HFFc6 (cell line): ENCODE results near the gene AKR7A2. TPM values are rescaled to one million over a fixed set of nuclear protein-coding genes. Genes with fewer than 3 reads are reported as not detected.

Experiments used
- DNase-seq: peaks from one replicate; pipeline ENCODE4 v3.0.0-alpha.2; 2018
- H3K27ac Mint-ChIP-seq: 2 replicates; pipeline ENCODE4 v1.8.0; 2020; ENCODE audit warnings: mild to moderate bottlenecking, mixed read lengths
- H3K27me3 Mint-ChIP-seq: 2 replicates; pipeline ENCODE4 v1.8.0; 2021; ENCODE audit warnings: mild to moderate bottlenecking, moderate library complexity, mixed read lengths; ENCODE audit not compliant: insufficient read depth
- H3K36me3 Mint-ChIP-seq: 2 replicates; pipeline ENCODE4 v1.8.0; 2021; ENCODE audit warnings: low read depth, mixed read lengths
- H3K4me1 Mint-ChIP-seq: 2 replicates; pipeline ENCODE4 v1.8.0; 2020; ENCODE audit warnings: low read depth, mixed read lengths
- H3K4me3 Mint-ChIP-seq: 2 replicates; pipeline ENCODE4 v1.8.0; 2020; ENCODE audit warnings: mild to moderate bottlenecking, moderate library complexity, mixed read lengths
- H3K9me3 Mint-ChIP-seq: 2 replicates; pipeline ENCODE4 v1.8.0; 2020; ENCODE audit warnings: mild to moderate bottlenecking, mixed read lengths
- CTCF ChIP-seq: fragments of 200-600 bp; sonication (generic); IDR thresholded peaks from 2 replicates; pipeline ENCODE4 v1.5.0; 2021; ENCODE audit warnings: antibody characterized with exemption, mild to moderate bottlenecking
- long read RNA-seq: library from polyadenylated mRNA; unstranded; transcript quantifications from one replicate; pipeline ENCODE4 v2.0.0, GENCODE V29; 2019
- total RNA-seq, 6 experiments: library from RNA; stranded (reverse); fragmentation: NEBNext Ultra II Directional; extraction: Animal tissue kit (Norgen Biotek cat#: 25700); gene quantifications; 2 replicates in 1 of 6; 3 replicates in 5 of 6; pipeline ENCODE4 v1.2.3, GENCODE V29; 2021

The AKR7A2 gene
- 10 to 100 TPM; 62.8 to 74.2 (median 69.4) TPM for total RNA-seq
- long read RNA-seq, transcript AKR7A2-201 (7 exons, 1,362 nt): major isoform, 163 of 176 reads
- long read RNA-seq, partial matches to known transcripts: 3 of 176 reads
- long read RNA-seq, other reads (novel, unspliced or antisense): 6 of 176 reads

- peaks cover 57% of the 10 kb centered on the region for H3K4me1 Mint-ChIP-seq
- peak; percentile 85 for DNase-seq
- no peaks in the 10 kb centered on the region for H3K9me3 Mint-ChIP-seq
- peak within 1 kb of the TSS; percentile 91 for H3K4me3 Mint-ChIP-seq
- peaks cover 5% of the 10 kb centered on the region for H3K27me3 Mint-ChIP-seq
- H3K27ac Mint-ChIP-seq: peak within 1 kb of the TSS; percentile 83
- no peak for TF ChIP-seq CTCF
- H3K36me3 Mint-ChIP-seq: peaks cover 11% of the 10 kb centered on the region; the same call in 1 of the 2 replicates
Measured at GRCh38 chr1:19311931-19312781, at the start of gene AKR7A2, which contains the start of gene SLC66A1. Gene AKR7A2, minus strand, starts transcription at chr1:19312144. Its CDS starts 20 bp downstream, at chr1:19312124. Gene SLC66A1, plus strand, starts transcription at chr1:19312326. Its CDS starts 5,352 bp downstream, at chr1:19317678.

- no peak for TF ChIP-seq CTCF
- DNase-seq: no peak
- Mint-ChIP-seq H3K4me3 (no peak overlapping the region), H3K9me3 (no peaks in the 10 kb centered on the region), H3K36me3 (peaks cover 8% of the 10 kb centered on the region; the same call in 1 of the 2 replicates), H3K27ac (peak overlapping the region; percentile 13; the same call in 1 of the 2 replicates), H3K4me1 (peaks cover 29% of the 10 kb centered on the region), H3K27me3 (no peaks in the 10 kb centered on the region; the same call in none of the 2 replicates)
Measured at GRCh38 chr1:19360843-19361610, 49.1 kb upstream of the AKR7A2 start.

- Mint-ChIP-seq H3K36me3 (peaks cover 14% of the 10 kb centered on the region; the same call in 1 of the 2 replicates), H3K4me1 (peaks cover 29% of the 10 kb centered on the region), H3K4me3 (no peak overlapping the region), H3K9me3 (no peaks in the 10 kb centered on the region), H3K27me3 (no peaks in the 10 kb centered on the region; the same call in 1 of the 2 replicates), H3K27ac (no peak overlapping the region)
- DNase-seq: no peak
- no peak for TF ChIP-seq CTCF
Measured at GRCh38 chr1:19360432-19360831, 48.5 kb upstream of the AKR7A2 start.

GRCh38 chr1:19360016-19360415, 48.1 kb upstream of the AKR7A2 start:
- no peak for TF ChIP-seq CTCF
- Mint-ChIP-seq H3K27me3 (no peaks in the 10 kb centered on the region; the same call in 1 of the 2 replicates), H3K27ac (peak overlapping the region; percentile 24; the same call in 1 of the 2 replicates), H3K36me3 (peaks cover 15% of the 10 kb centered on the region; the same call in 1 of the 2 replicates), H3K4me1 (peaks cover 29% of the 10 kb centered on the region), H3K9me3 (no peaks in the 10 kb centered on the region), H3K4me3 (no peak overlapping the region)
- DNase-seq: no peak

GRCh38 chr1:19359357-19359756, 47.4 kb upstream of the AKR7A2 start:
- H3K36me3 Mint-ChIP-seq: peaks cover 13% of the 10 kb centered on the region; the same call in 1 of the 2 replicates

More at GRCh38 chr1:19359357-19359756, 47.4 kb upstream of the AKR7A2 start:
- Mint-ChIP-seq H3K27ac (no peak overlapping the region), H3K4me1 (peaks cover 25% of the 10 kb centered on the region), H3K27me3 (no peaks in the 10 kb centered on the region; the same call in 1 of the 2 replicates), H3K9me3 (no peaks in the 10 kb centered on the region), H3K4me3 (no peak overlapping the region)
- no peak for TF ChIP-seq CTCF
- no peak for DNase-seq
